Thyroid gland (tissue), 4 donors: ENCODE results near the gene CFAP299. TPM values are rescaled to one million over a fixed set of nuclear protein-coding genes. Genes with fewer than 3 reads are reported as not detected.

Source experiments
- DNase-seq, 2 donors: peaks; one replicate each; pipeline ENCODE4 v3.0.0-alpha.2; 2019
- H3K27ac ChIP-seq, 3 donors: fragments of 200-600 bp; sonication (generic); 1 replicate in 2 of 3; 2 replicates in 1 of 3; pipeline ENCODE4 v1.5.1; 2016 to 2019; ENCODE audit warnings: mild to moderate bottlenecking in 1 of 3, moderate library complexity in 1 of 3
- H3K27me3 ChIP-seq: fragments of 200-600 bp; sonication (generic); one replicate; pipeline ENCODE4 v1.5.1; 2019
- H3K36me3 ChIP-seq, 2 donors: fragments of 200-600 bp; sonication (generic); one replicate each; pipeline ENCODE4 v1.5.1; 2016 to 2019
- H3K4me1 ChIP-seq, 2 donors: fragments of 200-600 bp; sonication (generic); one replicate each; pipeline ENCODE4 v1.5.1; 2017 to 2019
- H3K4me3 ChIP-seq, 3 donors: fragments of 200-600 bp; sonication (generic); replicated peaks in 1 of 3; 1 replicate in 2 of 3; 2 replicates in 1 of 3; pipeline ENCODE4 v1.5.1; 2016; ENCODE audit warnings: mild to moderate bottlenecking in 1 of 3
- H3K9me3 ChIP-seq: fragments of 200-600 bp; sonication (generic); one replicate; pipeline ENCODE4 v1.5.1; 2017
- POLR2A ChIP-seq, 2 donors: fragments of 450-650 bp; IDR thresholded peaks; one replicate each; pipeline ENCODE4 v1.6.1; 2017; ENCODE audit warnings: antibody characterized with exemption in 2 of 2, mild to moderate bottlenecking in 2 of 2, moderate library complexity in 1 of 2
- WGBS, 2 donors: methylation state at CpG; one replicate each; pipeline ENCODE4 v1.1.5; 2017; 5-methylcytosine and 5-hydroxymethylcytosine counted together
- intact Hi-C: fragments of 100-400 bp; cut with DNase I; formaldehyde crosslinking; loops from one replicate; pipeline ENCODE4 v1.15.1; 2023
- total RNA-seq, 4 donors: library from RNA; depleted of rRNA; stranded (reverse); fragments of >200 nt; gene quantifications; one replicate each; pipeline ENCODE4 v1.2.3, GENCODE V29; 2016
- TF ChIP-seq, protein P1 (sequence below), 6 experiments: fragments of 200-600 bp in 3 of 6; fragments of 450-650 bp in 3 of 6; sonication (generic) in 3 of 6; IDR thresholded peaks; one replicate each; pipeline ENCODE4 v1.5.1; 2016 to 2019; ENCODE audit warnings: antibody characterized with exemption in 6 of 6, mild to moderate bottlenecking in 2 of 6, inconsistent platforms in 1 of 6, moderate library complexity in 1 of 6

The CFAP299 gene
- total RNA-seq, 4 donors from 2014 or later = 1.3 to 2.8 (median 2.7) TPM; not detected in 1

DNA sequence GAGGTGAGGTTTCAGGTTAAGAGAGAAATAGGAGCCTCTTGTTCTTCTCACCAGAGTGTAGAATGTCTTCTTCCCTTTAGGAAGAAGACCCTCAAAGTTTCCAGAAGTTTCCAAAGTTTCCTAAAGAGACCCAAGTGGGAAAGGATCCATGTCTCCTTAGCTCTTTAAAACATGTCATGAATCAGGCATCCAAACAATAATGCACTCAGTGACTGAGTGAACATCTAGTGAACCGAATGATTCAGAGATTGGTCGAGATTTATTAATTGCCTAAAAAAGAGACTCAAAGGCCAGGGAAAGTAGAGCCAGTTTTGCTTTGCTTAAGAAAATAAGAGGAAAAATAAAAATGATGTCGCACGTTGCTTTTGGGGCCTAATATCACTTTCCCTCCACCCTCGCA is 39.7 kb upstream of the CFAP299 start:
- 76 to 89% methylated on average over 5 of the region's 5 CpGs for WGBS, 2 donors
- no peak for TF ChIP-seq POLR2A (IDR thresholded peaks at IDR 0.05)
- TF ChIP-seq, protein P1, sequence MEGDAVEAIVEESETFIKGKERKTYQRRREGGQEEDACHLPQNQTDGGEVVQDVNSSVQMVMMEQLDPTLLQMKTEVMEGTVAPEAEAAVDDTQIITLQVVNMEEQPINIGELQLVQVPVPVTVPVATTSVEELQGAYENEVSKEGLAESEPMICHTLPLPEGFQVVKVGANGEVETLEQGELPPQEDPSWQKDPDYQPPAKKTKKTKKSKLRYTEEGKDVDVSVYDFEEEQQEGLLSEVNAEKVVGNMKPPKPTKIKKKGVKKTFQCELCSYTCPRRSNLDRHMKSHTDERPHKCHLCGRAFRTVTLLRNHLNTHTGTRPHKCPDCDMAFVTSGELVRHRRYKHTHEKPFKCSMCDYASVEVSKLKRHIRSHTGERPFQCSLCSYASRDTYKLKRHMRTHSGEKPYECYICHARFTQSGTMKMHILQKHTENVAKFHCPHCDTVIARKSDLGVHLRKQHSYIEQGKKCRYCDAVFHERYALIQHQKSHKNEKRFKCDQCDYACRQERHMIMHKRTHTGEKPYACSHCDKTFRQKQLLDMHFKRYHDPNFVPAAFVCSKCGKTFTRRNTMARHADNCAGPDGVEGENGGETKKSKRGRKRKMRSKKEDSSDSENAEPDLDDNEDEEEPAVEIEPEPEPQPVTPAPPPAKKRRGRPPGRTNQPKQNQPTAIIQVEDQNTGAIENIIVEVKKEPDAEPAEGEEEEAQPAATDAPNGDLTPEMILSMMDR (IDR thresholded peaks at IDR 0.05) = no peak

GRCh38 chr4:80301884-80302283 is 33.6 kb upstream of the CFAP299 start:
- 64 to 68% methylated on average over 4 of the region's 4 CpGs for WGBS, 2 donors
- intact Hi-C loops = no loop called here

More for the DNA sequence above, 39.7 kb upstream of the CFAP299 start:
- no peaks in the 10 kb centered on the region for H3K4me1 ChIP-seq
- H3K9me3 ChIP-seq = no peaks in the 10 kb centered on the region
- peaks cover under 1% of the 10 kb centered on the region for H3K27me3 ChIP-seq
- intact Hi-C loops = no loop called here
- DNase-seq = no peak
- H3K27ac ChIP-seq = no peak overlapping the region
- no peak overlapping the region for H3K4me3 ChIP-seq
- H3K36me3 ChIP-seq = no peaks in the 10 kb centered on the region

GRCh38 chr4:80302616-80303223 is 32.8 kb upstream of the CFAP299 start:
- no peak overlapping the region for H3K27ac ChIP-seq
- no peaks in the 10 kb centered on the region for H3K36me3 ChIP-seq
- TF ChIP-seq POLR2A (IDR thresholded peaks at IDR 0.05) = no peak
- TF ChIP-seq, protein P1 (IDR thresholded peaks at IDR 0.05) = no peak
- WGBS, 2 donors = 91% methylated on average over 19 to 20 of the region's 26 CpGs
- no peaks in the 10 kb centered on the region for H3K4me1 ChIP-seq
- no peak overlapping the region for H3K4me3 ChIP-seq
- no peak for DNase-seq
- intact Hi-C loops = no loop called here
- no peaks in the 10 kb centered on the region for H3K9me3 ChIP-seq
- peaks cover 3% of the 10 kb centered on the region for H3K27me3 ChIP-seq

More at GRCh38 chr4:80301884-80302283, 33.6 kb upstream of the CFAP299 start:
- TF ChIP-seq POLR2A (IDR thresholded peaks at IDR 0.05) = no peak
- TF ChIP-seq, protein P1 (IDR thresholded peaks at IDR 0.05) = no peak
- Histone ChIP-seq H3K27me3 (peaks cover 3% of the 10 kb centered on the region), H3K9me3 (no peaks in the 10 kb centered on the region), H3K27ac (no peak overlapping the region), H3K4me3 (no peak overlapping the region), H3K36me3 (no peaks in the 10 kb centered on the region), H3K4me1 (no peaks in the 10 kb centered on the region)
- DNase-seq = no peak

GRCh38 chr4:80305466-80305865 is 30.1 kb upstream of the CFAP299 start:
- Histone ChIP-seq H3K9me3 (no peaks in the 10 kb centered on the region), H3K4me1 (no peaks in the 10 kb centered on the region), H3K27me3 (peaks cover 3% of the 10 kb centered on the region), H3K36me3 (no peaks in the 10 kb centered on the region), H3K4me3 (no peak overlapping the region), H3K27ac (no peak overlapping the region)
- intact Hi-C loops = no loop called here
- WGBS, 2 donors = 76 to 86% methylated on average over 3 of the region's 3 CpGs
- no peak for DNase-seq
- no peak for TF ChIP-seq POLR2A (IDR thresholded peaks at IDR 0.05)
- TF ChIP-seq, protein P1 (IDR thresholded peaks at IDR 0.05) = no peak

- no peaks in the 10 kb centered on the region for H3K4me1 ChIP-seq
- 78 to 83% methylated on average over 2 of the region's 2 CpGs for WGBS, 2 donors
- no peak overlapping the region for H3K27ac ChIP-seq
- no peaks in the 10 kb centered on the region for H3K27me3 ChIP-seq
- no peak overlapping the region for H3K4me3 ChIP-seq
- DNase-seq = no peak
- no peaks in the 10 kb centered on the region for H3K36me3 ChIP-seq
- TF ChIP-seq, protein P1 (IDR thresholded peaks at IDR 0.05) = no peak
- TF ChIP-seq POLR2A (IDR thresholded peaks at IDR 0.05) = no peak
- intact Hi-C loops = no loop called here
- no peaks in the 10 kb centered on the region for H3K9me3 ChIP-seq
Observed at GRCh38 chr4:80306260-80306659, 29.3 kb upstream of the CFAP299 start.
